DND-41 (cell line): Measurements from ENCODE around the gene ATP10A.

ENCODE experiments used
- ATAC-seq: fragments of 200-7000 bp; cut with Tn5 transposase; 3 replicates; pipeline ENCODE4 v1.9.1; 2021; ENCODE audit warnings: low read depth; ENCODE audit not compliant: insufficient read depth
- DNase-seq: peaks from one replicate; pipeline ENCODE4 v3.0.0-alpha.2; 2020
- H2AFZ ChIP-seq: 2 replicates; pipeline ENCODE4 v1.6.0; 2012; ENCODE audit warnings: low read depth, low read length
- H3K27ac ChIP-seq: 2 replicates; pipeline ENCODE4 v1.5.1; 2012; ENCODE audit warnings: low read length, inconsistent platforms
- H3K27me3 ChIP-seq: fragments of 200-600 bp; sonication (generic); 2 replicates; pipeline ENCODE4 v1.6.0; 2012; ENCODE audit warnings: low read length, mild to moderate bottlenecking, inconsistent platforms; ENCODE audit not compliant: insufficient read depth, poor library complexity
- H3K36me3 ChIP-seq: 2 replicates; pipeline ENCODE4 v1.5.1; 2012; ENCODE audit warnings: low read length, inconsistent platforms; ENCODE audit not compliant: insufficient read depth
- H3K4me1 ChIP-seq: 2 replicates; pipeline ENCODE4 v1.5.1; 2012; ENCODE audit warnings: mild to moderate bottlenecking, low read length; ENCODE audit not compliant: insufficient read depth
- H3K4me2 ChIP-seq: 2 replicates; pipeline ENCODE4 v1.6.0; 2012; ENCODE audit warnings: mild to moderate bottlenecking, moderate library complexity, low read length, inconsistent platforms; ENCODE audit not compliant: insufficient read depth
- H3K4me3 ChIP-seq, 2 experiments: fragments of 200-600 bp in 1 of 2; shearing (Covaris generic) in 1 of 2; 2 replicates each; pipeline ENCODE4 v1.5.1; 2012 to 2016; ENCODE audit warnings: inconsistent platforms in 2 of 2, low read length in 2 of 2, mild to moderate bottlenecking in 2 of 2, low read depth in 1 of 2, moderate library complexity in 1 of 2
- H3K79me2 ChIP-seq: 2 replicates; pipeline ENCODE4 v1.6.0; 2012; ENCODE audit warnings: low read length, inconsistent platforms; ENCODE audit not compliant: insufficient read depth
- H3K9ac ChIP-seq: 2 replicates; pipeline ENCODE4 v1.6.0; 2012; ENCODE audit warnings: low read depth, mild to moderate bottlenecking, inconsistent platforms, low read length, moderate library complexity
- H3K9me3 ChIP-seq: 2 replicates; pipeline ENCODE4 v1.5.1; 2012; ENCODE audit warnings: low read length, moderate library complexity, mild to moderate bottlenecking, inconsistent platforms; ENCODE audit not compliant: insufficient read depth, severe bottlenecking
- H4K20me1 ChIP-seq: 2 replicates; pipeline ENCODE4 v1.6.0; 2012; ENCODE audit warnings: low read length; ENCODE audit not compliant: insufficient read depth
- CTCF ChIP-seq: IDR thresholded peaks from 2 replicates; pipeline ENCODE4 v1.5.1; 2012; ENCODE audit warnings: borderline replicate concordance, low read length, moderate library complexity, mild to moderate bottlenecking; ENCODE audit not compliant: poor library complexity, severe bottlenecking; ENCODE audit errors: extremely low read depth
- EZH2 ChIP-seq: IDR thresholded peaks from 3 replicates; pipeline ENCODE4 v1.6.1; 2012; ENCODE audit warnings: borderline replicate concordance, low read depth, mild to moderate bottlenecking, moderate library complexity, low read length, inconsistent platforms; ENCODE audit not compliant: severe bottlenecking

ATP10A gene

GRCh38 chr15:25717457-25718168 is 145.5 kb downstream of the ATP10A start:
- Histone ChIP-seq H3K4me3 (no peak overlapping the region), H3K9me3 (no peaks in the 10 kb centered on the region), H3K27ac (no peak overlapping the region), H3K4me2 (no peak overlapping the region), H3K27me3 (no peaks in the 10 kb centered on the region), H3K9ac (no peak overlapping the region), H3K4me1 (no peaks in the 10 kb centered on the region), H2AFZ (no peak overlapping the region), H4K20me1 (no peaks in the 10 kb centered on the region), H3K36me3 (no peaks in the 10 kb centered on the region), H3K79me2 (no peaks in the 10 kb centered on the region)
- DNase-seq, result no peak
- ATAC-seq, result no peak
- no peak for TF ChIP-seq EZH2
- TF ChIP-seq CTCF, result no peak

- Histone ChIP-seq H3K4me3 (no peak overlapping the region), H3K27me3 (no peaks in the 10 kb centered on the region)
These were observed 146.0 kb downstream of the ATP10A start for GRCh38 chr15:25717127-25717456.

GRCh38 chr15:25716414-25717126 is 146.6 kb downstream of the ATP10A start:
- H3K79me2 ChIP-seq, result no peaks in the 10 kb centered on the region
- H3K4me1 ChIP-seq, result no peaks in the 10 kb centered on the region
- ATAC-seq, result no peak
- H3K4me2 ChIP-seq, result no peak overlapping the region
- H3K27ac ChIP-seq, result no peak overlapping the region
- no peak overlapping the region for H3K9ac ChIP-seq
- TF ChIP-seq CTCF (no peak), EZH2 (no peak)
- DNase-seq, result no peak
- no peaks in the 10 kb centered on the region for H3K36me3 ChIP-seq
- H3K27me3 ChIP-seq, result no peaks in the 10 kb centered on the region
- no peak overlapping the region for H3K4me3 ChIP-seq
- no peaks in the 10 kb centered on the region for H3K9me3 ChIP-seq
- no peak overlapping the region for H2AFZ ChIP-seq
- H4K20me1 ChIP-seq, result no peaks in the 10 kb centered on the region

More at GRCh38 chr15:25717127-25717456, 146.0 kb downstream of the ATP10A start:
- Histone ChIP-seq H3K4me2 (no peak overlapping the region), H3K9me3 (no peaks in the 10 kb centered on the region), H2AFZ (no peak overlapping the region), H3K9ac (no peak overlapping the region), H4K20me1 (no peaks in the 10 kb centered on the region), H3K36me3 (no peaks in the 10 kb centered on the region), H3K4me1 (no peaks in the 10 kb centered on the region), H3K27ac (no peak overlapping the region), H3K79me2 (no peaks in the 10 kb centered on the region)
- no peak for ATAC-seq
- no peak for TF ChIP-seq EZH2
- no peak for TF ChIP-seq CTCF
- no peak for DNase-seq
